A549 (cell line): Measurements from ENCODE around the gene CILP2.

Source experiments
- ESRRA ChIP-seq: fragments of 150-350 bp; IDR thresholded peaks from 2 replicates; pipeline ENCODE4 v1.6.1; 2014; ENCODE audit warnings: mild to moderate bottlenecking, low read length, borderline replicate concordance
- MYC ChIP-seq: IDR thresholded peaks from 2 replicates; pipeline ENCODE4 v1.6.1; 2012; ENCODE audit warnings: mild to moderate bottlenecking, inconsistent platforms, low read length, improper control_type of control experiment, borderline replicate concordance
- NR3C1 ChIP-seq: fragments of >200 bp; sonication (Bioruptor Twin); formaldehyde crosslinking; IDR thresholded peaks from 3 replicates; pipeline ENCODE4 v1.6.1; 2017
- POLR2A ChIP-seq: IDR thresholded peaks from 2 replicates; pipeline ENCODE4 v1.6.1; 2012; ENCODE audit warnings: mild to moderate bottlenecking, low read length
- RARB ChIP-seq: fragments of 250-450 bp; sonication (Bioruptor Pico); IDR thresholded peaks from 2 replicates; pipeline ENCODE4 v1.8.0; 2021; ENCODE audit warnings: mild to moderate bottlenecking, moderate library complexity
- TF ChIP-seq, protein P1 (sequence below): fragments of 200-600 bp; sonication (generic); IDR thresholded peaks from 2 replicates; pipeline ENCODE4 v1.6.1; 2016; ENCODE audit warnings: antibody characterized with exemption, mild to moderate bottlenecking, moderate library complexity
- TF ChIP-seq, protein P2 (sequence below): fragments of >200 bp; sonication (Bioruptor Twin); formaldehyde crosslinking; IDR thresholded peaks from 3 replicates; pipeline ENCODE4 v1.5.1; 2016

DNA sequence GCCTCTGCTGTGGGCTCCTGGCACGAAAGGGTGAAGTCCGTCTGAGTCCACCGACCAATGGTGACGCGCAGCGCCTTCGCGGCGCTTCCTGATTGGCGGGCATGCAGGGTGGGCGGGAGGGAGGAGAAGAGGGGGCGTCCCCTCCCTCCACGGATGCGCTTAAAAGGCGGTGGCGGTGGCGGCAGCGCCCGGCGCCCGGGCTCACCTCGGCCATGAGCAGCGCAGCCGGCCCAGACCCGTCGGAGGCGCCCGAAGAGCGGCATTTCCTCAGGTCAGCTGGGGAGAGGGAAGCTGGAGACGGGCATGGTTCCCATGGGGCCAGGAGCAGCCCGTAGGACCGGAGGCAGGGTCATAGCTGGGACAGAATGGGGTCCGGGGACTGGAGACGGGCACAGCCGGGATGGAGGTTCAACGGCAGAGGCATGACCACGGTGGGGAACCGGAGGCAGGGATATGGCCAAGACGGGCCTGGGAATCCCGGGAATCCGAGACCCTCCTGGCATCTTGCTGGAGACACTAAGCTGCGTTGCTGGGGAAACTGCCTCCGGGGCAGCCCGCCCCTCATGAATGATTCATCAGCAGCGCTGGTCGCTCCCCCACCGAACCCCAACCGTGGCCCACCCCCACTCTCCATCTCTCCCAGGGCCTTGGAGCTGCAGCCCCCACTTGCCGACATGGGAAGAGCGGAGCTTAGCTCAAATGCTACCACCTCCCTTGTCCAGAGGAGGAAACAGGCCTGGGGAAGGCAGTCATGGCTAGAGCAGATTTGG, 9.2 kb upstream of the CILP2 start, which contains the start of gene YJEFN3:
- TF ChIP-seq, protein P1, sequence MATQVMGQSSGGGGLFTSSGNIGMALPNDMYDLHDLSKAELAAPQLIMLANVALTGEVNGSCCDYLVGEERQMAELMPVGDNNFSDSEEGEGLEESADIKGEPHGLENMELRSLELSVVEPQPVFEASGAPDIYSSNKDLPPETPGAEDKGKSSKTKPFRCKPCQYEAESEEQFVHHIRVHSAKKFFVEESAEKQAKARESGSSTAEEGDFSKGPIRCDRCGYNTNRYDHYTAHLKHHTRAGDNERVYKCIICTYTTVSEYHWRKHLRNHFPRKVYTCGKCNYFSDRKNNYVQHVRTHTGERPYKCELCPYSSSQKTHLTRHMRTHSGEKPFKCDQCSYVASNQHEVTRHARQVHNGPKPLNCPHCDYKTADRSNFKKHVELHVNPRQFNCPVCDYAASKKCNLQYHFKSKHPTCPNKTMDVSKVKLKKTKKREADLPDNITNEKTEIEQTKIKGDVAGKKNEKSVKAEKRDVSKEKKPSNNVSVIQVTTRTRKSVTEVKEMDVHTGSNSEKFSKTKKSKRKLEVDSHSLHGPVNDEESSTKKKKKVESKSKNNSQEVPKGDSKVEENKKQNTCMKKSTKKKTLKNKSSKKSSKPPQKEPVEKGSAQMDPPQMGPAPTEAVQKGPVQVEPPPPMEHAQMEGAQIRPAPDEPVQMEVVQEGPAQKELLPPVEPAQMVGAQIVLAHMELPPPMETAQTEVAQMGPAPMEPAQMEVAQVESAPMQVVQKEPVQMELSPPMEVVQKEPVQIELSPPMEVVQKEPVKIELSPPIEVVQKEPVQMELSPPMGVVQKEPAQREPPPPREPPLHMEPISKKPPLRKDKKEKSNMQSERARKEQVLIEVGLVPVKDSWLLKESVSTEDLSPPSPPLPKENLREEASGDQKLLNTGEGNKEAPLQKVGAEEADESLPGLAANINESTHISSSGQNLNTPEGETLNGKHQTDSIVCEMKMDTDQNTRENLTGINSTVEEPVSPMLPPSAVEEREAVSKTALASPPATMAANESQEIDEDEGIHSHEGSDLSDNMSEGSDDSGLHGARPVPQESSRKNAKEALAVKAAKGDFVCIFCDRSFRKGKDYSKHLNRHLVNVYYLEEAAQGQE = no peak
- TF ChIP-seq RARB (CRISPR knock-in tag) = no peak
- TF ChIP-seq POLR2A = no peak
- TF ChIP-seq, protein P2, sequence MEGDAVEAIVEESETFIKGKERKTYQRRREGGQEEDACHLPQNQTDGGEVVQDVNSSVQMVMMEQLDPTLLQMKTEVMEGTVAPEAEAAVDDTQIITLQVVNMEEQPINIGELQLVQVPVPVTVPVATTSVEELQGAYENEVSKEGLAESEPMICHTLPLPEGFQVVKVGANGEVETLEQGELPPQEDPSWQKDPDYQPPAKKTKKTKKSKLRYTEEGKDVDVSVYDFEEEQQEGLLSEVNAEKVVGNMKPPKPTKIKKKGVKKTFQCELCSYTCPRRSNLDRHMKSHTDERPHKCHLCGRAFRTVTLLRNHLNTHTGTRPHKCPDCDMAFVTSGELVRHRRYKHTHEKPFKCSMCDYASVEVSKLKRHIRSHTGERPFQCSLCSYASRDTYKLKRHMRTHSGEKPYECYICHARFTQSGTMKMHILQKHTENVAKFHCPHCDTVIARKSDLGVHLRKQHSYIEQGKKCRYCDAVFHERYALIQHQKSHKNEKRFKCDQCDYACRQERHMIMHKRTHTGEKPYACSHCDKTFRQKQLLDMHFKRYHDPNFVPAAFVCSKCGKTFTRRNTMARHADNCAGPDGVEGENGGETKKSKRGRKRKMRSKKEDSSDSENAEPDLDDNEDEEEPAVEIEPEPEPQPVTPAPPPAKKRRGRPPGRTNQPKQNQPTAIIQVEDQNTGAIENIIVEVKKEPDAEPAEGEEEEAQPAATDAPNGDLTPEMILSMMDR = no peak
- TF ChIP-seq MYC = no peak
- no peak for TF ChIP-seq ESRRA
- no peak for TF ChIP-seq NR3C1
